ENCODE data around the gene MYORG.

The MYORG gene

DNA sequence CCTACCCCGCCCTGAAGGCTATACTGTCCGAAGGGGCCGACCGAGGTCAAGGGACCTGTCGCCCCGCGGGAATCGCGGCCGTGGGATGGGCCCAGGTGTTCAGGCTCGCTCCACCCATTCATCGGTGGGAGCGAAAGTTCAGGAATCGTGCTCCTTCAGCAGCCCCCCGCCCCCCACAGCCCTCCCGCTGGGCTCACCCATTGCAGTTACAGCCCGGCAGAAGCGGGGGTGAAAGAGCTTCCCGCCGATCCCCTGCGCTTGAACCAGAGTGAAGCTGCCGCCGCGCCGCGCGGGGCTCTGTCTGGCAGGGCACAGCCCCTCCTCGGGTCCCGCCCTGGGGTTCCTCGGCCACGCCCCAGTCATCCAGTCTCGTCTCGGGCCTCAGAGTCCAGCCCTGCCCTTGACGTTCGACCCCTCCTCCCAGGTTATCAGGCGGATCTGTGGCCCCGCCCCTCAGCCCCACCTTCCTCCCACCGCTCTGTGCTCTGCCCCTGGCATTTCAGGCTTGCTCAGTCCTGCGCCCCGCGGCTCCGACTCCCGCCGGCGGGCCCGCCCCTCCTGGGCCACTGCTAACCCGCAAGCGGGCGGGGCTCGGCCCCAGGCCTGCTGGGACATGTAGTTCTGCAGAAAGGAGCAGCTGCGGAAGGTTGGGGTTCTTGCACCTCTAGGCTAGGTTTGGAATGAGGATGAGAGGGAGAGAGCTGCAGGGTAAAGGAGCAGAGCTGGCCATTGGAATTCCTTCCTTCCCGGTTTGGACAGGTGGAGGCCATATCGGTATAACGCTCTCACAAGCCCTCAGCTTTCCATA lies at the start of gene MYORG:
Gene MYORG (minus strand): TSS at position 303 of the 808 bp plus-strand sequence. CDS start 3,955 bp downstream, outside the sequence.
- DNase-seq (ENCODE audit: low read depth in 2 of 2): peak; percentile 88 to 93

DNA sequence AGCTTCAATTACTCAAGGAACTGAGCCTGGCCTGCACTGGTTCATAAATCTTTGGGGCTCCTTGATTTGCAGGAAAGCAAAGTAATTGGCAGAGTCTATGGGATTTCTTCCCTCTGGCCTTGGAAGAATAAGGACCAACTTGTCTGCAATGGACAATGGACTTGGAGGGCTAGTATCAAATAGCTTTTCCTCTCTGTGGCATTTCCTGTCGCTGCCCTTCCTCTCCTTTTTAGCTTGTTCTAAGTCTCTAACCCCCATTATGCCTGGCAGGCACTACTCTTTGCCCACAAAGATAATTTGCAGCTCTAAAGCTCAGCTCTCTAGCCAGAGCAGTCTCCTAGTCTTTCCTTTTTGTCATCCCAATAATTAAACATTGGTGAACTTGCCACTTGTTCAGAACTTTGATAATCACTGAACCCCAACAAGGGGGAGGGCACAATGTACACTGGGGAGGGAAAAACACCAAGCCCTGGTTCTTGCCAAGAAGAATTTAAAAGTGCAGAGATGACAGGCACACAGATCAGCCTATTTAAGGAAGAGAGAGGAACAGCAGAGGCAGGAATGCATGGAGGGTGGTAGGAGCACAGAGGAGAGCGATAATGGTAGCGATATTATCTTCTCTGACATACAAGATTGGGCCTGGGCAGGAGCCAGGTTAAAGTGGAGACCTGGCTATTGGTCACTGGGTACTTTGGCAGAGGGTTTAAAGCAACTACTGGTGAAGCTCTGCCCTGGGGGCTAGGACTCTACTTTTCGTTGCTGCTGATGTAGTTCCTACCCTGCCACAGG lies 43.2 kb upstream of the MYORG start:
- no peak for DNase-seq (ENCODE audit: low read depth in 2 of 2)

DNA sequence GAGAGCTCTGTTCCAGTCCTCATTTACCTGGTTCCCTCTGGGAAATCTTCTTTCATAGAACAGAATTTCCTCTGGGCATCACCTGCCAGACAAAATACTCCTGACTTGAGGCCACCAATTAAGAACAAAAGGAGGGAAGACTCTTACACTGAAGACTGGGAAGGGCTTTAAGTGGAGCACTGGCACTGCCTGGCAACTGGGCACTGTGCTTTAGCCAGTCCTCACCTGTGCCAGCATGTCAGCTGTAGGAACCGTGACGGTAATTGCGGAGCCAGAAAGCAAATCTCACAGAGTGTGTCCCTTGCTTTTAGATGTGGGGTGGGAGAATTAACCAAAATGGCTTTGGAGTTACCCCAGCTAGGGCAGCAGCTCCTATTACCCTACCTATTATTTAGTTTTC lies 41.0 kb upstream of the MYORG start:
- DNase-seq (ENCODE audit: low read depth in 2 of 2): no peak

DNA sequence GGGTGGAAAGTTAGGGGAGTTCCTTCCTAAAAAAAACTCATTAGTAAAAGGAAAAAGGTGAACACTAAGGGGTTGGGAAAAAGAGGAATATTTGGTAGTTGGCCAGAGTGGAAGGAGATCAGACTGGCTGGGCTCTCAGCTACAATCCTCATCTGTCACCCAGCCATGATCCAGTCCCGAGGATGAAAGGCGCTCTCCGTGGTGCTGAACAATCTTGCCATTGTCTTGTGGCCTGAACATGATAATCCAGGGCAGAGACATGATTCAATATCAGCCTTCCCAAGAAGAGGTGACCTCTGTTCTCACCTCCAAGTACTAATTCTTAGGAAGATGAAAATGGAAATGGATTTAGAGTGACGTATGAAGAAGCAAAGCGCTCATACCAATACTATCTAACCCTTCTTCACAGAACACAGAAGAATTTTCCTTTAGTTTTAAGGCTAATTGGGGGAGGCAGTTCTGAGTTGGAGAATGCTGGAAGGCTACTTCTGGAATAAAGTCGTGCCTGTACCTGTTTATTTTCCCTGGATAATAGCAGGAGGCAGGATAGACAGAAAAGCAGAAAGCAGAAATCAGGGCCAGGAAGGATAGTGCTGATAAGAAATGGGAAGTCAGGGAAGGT lies 36.6 kb upstream of the MYORG start:
- no peak for DNase-seq (ENCODE audit: low read depth in 2 of 2)

DNA sequence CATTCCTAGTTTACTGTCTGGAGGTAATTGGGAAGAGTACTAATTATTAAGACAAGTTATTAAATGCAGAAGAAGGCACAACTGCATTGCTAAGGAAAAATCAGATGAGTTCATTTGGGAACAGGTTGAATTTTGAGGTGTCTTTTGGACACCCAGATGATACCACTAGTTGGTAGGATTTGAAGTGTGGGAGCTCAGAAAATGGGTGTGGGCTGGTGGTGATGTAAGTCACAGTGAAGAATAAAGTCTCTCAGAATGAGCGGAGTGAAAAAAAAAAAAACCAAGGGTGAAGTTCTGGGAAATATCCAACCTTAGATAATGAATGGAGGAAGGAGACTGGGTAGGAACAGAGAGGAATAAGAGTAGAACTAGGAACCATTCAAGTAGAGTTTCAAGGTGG lies 35.6 kb upstream of the MYORG start:
- no peak for DNase-seq (ENCODE audit: low read depth in 2 of 2)

DNA sequence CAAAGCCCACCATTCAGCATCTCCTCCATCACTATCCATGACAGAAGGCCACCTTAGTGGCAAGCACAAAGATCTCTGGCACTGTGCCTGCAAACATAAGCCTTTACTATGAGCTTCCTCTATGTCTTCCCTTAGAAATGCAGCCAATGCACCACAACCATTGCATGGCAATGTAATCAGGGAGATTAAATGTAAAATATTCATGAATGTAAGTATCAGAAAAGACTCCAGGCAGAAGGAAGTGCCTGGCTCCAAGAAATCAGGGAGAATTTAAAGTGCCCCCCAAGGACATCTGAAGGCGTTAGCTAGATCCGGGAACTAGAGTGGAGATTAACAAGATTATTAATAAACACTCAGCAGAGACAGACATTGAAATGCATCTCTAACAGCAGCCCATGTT lies 32.5 kb upstream of the MYORG start:
- no peak for DNase-seq (ENCODE audit: low read depth in 2 of 2)

DNA sequence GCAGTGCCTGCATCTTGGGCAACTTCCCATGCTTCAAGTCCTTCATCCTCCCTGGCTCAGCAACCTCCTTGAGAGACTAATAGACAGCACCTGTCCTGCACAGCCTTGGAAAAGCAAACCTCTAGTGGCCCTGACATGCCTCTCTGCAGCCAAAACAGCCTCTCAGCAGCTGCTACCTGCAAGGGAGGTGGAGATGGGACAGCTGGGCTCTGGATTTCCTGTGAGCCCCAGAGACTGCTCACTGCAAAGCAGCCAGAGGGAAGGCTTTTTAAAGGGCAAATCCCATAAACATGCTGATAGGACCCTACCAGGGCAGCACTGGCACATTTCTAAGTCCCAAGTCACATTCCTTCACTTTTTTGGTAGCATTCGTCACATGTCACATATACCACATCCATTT lies 31.5 kb upstream of the MYORG start:
- DNase-seq (ENCODE audit: low read depth in 2 of 2): no peak

DNA sequence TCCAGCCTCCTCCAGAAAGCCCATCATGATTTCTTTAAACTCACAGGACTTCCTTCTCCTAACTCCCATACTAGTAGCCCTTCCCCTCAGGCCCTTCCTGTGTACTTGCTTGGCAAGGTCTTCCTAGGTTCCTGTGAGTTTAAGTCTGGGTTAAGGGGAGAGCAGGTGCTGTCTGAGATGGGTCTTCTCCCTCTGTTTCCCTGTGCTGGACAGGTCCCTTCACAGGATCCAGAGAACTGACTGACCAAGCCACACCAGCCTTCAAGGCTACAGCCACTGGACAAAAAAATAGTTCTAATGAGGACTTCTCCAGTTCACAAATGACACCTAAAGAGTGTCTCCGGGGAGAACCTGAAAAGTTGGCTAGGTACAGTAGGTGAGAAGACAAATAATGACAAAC lies 29.5 kb upstream of the MYORG start:
- DNase-seq (ENCODE audit: low read depth in 2 of 2): no peak

DNA sequence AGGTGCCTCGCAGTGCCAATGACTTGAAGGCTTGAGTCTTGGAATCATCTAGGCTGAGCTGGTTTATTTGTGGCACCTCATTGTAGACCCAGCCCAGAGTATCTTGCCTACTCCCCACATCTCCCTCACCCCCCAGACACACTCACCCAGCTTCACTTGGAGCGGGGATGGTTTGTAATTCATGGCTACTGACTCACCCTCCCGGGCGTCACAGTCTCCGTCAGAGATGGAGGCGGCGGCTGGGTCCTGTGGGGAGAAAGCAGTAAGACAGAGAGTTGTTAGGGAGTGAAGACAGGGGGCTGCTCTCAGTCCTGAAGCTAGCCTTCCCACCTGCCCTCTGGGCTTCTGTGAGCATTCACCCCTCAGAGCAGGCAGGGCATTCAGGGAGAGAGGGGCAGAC lies 29.0 kb upstream of the MYORG start:
- DNase-seq (ENCODE audit: low read depth in 2 of 2): no peak

DNA sequence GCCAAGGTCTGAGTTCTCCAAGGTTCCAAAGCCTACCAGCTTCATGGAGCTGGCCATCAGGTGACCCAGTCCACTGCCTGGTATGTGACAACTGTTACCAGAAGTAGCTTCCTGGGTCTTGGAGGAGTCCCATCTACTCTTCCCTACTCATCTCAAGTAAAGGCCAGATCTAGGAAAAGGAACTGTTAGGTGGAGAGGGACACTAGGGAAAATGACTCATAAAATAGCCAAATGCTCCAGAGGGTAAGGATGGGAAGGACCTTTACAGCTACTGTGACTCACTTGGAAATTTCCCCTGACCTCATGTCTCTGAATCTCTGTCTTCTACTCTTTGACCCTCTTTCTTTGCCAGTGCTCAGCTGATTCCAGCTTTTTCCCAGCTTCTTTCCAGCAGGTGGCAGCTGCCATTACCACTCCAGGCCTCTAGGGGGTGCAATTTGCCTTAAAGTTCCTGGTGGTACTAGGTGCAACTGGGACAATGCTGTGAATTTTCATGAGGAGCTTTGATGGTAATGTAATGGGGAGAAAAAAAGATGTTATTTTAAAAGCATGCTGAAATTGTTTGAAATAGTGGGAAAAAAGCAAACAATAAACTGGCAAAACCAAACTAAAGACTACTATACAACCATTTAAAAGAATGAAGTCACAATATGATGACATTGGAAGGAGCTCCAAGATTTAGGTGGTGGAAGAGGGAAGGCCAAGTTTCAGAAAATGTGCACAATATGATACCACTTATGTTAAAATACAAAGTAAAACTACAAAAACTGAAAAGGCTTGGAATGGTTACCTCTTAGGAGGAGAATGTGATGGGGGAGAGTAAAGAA lies 27.1 kb upstream of the MYORG start:
- peak in 1 of 2 donors; percentile 28 for DNase-seq (ENCODE audit: low read depth in 2 of 2)

DNA sequence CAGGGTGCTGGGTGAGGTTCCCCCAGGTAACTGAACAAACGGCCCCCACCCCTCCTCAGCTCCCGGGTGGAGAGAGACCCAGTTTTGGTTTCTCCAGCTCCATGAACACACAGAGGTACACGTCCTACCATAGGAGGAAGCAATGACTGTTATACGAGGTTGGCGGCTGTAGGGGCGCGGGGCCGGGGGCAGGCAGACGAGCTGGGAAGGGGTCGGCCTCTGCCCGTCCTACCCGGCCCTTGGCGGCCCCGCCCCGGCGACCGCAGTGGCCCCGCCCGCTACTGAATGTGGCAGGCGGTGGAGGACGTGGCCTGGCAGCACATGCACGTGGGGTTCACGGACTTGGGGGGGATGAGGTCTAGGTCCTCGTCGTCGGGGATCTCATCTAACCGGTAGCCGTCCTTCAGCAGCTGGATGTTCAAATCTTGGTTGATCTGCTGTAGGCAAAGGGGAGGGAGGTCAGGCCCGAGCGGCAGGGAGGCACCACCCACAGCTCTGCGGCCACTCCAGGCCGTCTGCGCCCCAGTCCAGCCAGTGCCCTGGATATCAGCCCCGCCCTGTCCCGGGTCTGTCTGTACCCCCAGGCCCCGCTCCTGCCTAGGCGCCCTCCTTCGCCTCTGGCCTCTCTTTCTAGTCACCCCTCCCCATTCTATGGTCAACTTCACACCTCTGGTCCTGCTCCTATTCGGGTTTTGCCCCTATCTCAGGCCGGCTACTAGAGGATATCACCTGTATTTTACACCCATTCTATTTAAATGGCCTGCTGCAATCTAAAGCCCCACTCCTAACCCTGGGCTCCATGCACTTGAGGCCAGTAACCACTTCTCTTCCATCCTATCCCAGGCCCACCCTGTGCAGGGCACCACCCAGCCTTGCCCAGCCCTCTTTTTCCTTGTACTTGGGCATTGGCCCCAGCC lies 24.2 kb upstream of the MYORG start:
- no peak for DNase-seq (ENCODE audit: low read depth in 2 of 2)

DNA sequence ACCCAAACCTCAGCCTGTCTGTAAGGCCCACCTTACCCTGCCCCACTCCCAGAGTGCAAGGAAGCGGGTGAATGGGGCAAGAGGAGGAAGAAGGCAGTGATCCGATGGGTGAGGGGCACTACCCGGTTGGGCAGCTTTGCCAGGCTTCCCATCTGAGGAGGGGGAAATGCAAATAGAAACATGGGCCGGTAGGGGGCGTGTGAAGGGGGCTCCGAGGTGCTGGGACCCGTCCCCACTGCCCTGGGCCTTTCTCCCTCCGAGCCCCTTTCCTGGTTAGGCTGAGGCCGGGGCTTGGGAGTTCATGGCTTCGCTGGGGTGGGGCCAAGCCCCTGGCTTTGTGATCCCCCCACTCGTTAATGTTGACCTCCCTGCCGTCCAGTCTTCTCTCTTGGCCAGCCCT lies 23.6 kb upstream of the MYORG start:
- no peak for DNase-seq (ENCODE audit: low read depth in 2 of 2)

DNA sequence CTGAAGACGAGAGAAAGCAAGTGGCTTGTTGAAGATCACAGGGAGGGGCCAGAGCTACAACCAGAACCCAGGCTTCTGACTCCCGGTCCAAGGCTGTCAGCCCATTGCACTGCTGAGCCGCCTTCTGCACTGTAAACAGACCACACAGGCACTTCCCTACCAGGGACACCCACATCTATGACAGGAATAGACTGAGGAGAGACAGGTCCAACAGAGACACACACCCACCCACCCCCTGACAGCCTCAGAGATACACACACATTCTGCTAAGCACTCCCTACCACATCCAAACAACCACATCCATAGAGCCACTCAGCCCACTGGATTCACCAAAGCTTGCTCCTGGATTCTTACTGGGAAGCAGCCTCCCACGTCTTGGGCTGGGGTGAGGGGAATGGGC lies 23.0 kb upstream of the MYORG start:
- no peak for DNase-seq (ENCODE audit: low read depth in 2 of 2)

DNA sequence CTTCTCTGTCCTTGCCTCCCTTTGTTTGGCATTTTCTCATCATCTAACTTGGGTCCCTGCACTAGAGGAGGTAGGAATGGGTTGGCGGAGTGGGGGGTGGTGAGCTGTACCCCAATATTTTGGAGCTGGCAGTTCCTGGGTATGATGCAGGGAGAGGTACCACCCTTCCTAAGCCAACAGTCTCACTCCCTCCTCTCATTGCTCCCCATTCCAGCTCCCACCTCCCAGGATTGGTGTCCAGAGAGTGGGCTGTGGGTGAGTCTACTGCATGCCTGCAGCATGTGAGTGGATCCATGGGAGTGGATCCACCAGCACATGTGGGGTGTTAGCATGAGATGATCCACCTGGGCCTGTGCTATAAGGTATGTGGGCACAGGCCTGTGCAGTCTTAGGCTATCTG lies 22.2 kb upstream of the MYORG start:
- no peak for DNase-seq (ENCODE audit: low read depth in 2 of 2)

DNA sequence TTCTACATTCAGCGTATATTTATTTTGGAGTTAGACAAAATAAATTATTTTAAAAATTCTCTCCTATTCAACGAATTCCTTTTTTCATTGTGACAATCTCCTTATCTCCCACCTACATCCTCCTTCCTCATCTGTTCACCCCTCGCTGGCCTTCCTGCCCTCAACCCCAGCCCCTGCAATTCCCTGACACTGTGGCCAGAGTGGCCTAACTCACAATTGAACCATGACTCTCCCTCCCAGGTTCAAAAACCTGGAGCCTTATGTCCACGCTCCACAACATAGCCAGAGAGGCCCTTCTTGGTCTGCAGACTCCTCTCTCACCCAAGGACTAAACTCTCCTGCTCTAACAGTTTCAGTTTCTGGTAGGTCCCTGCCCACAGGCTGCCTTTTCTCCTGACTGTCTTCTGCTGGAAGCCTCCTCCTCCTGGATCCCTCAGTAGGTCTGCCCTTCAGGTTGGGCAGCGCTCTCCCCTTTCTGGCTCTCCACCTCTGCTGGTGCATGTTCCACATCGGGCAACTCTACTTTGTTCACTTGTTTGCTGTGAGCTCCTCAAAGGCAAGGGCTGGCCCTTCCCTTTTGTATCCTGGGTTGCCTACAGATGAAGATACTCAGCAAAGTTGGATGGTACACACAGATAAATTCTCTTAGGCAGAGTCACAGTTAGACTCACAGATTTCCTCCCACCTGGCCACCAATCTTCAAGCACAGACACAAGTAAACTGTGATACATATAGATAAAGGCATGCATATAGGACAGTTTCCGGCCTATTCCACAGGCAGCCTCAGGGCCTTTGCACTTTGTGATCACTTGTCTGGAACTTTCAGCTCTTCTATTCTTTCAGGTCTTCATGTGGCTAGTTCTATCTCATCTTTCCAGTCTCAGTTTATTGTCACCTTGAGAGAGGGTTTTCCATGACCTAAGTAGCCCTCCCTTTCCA lies 19.8 kb upstream of the MYORG start:
- no peak for DNase-seq (ENCODE audit: low read depth in 2 of 2)

DNA sequence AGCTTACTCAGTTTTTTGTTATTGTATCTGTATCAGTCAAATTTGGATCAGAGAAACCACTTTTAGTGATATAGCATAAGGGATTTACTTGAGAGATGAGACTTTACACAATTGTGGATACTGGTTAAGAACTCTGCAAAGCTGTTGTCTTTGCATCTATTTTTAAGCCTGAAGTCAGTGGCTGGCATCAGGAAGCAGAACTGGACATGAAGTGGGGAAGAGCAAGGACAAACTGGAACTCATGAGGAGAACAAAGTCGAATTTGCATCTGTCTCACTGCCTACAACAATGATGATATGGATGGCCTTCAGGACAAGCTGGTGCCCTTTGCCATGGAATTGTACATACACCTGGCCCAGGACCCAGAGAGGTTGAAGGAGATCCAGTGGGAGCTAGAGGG lies 15.8 kb upstream of the MYORG start:
- DNase-seq (ENCODE audit: low read depth in 2 of 2): no peak

DNA sequence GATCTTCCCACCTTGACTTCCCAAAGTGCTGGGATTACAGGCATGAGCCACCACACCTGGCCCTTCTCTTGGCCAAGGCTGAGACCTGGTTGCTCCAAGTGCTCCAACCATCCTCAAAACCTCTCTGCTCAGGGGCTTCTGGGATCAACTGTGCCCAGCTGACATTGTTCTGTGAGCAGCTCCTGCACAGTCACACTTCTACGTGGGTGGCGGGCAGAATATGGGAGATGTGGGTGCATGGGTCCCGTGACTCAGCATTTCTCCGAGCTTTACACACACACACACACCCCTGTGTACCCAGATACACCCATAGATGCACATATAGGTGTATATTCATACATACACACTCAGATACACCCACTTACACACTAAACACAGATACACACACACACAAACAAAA lies 10.5 kb upstream of the MYORG start:
- no peak for DNase-seq (ENCODE audit: low read depth in 2 of 2)

DNA sequence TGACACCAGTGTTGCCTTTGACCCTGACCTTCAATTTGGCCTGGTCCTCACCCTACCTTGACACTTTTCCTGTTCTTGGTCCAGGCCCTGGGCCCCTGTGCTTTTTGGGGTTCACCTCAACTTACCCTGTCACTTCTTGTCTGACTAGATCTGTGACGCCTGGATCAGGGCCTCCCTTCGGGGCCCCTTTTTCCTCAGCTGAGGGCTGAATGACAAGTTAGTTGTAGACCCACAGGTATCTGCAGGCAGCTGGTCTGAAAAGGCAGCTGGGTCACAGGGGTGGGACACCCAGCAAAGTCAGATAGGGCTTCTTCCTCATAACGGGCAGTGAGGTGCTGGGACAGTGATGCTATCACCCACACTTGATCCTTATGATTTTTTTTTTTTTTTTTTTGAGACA lies 10.0 kb upstream of the MYORG start:
- no peak for DNase-seq (ENCODE audit: low read depth in 2 of 2)

DNA sequence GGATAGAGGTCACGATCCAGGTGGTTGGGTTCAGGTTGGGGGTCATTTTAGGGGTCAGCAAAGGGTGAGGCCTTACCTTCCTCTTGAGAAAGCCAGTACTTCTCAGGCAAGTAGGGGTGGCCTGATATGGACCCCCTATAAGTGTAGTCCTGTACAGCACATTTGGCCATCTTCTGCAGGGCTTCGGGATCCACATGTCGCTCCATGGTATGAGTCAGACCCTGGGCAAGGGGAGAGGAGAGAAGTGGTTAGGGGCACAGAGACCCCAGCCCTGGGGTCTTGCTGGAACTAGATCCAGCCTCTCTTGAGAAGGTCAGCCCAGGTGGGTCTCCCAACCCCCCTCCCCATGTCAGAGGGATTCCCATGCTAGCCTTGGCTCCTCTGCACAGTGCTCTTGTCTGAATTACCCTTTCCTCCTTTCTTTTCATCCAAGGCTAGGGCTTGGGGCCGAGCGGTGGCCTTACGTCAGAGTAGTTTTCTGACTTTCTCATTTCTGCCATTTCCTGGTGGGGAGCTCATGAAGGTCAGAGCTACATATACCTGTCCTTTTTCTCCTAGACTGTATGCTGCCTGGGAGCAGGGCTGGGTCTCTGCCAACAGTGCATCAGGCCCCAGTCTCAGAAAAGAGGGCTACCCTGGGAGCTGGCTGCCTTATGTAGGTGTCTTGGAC lies 9.0 kb upstream of the MYORG start:
- no peak for DNase-seq (ENCODE audit: low read depth in 2 of 2)

All from stimulated activated CD8-positive, alpha-beta memory T cell treated with anti-CD3 and anti-CD28 coated beads, Interleukin-2, amount 100 ng/mL, for 1 hour (primary cell).